TTC549 (cell line): ENCODE data around the gene ST6GAL1.

Experiments used
- FAIRE-seq: peaks from 2 replicates; lab custom pipeline; 2012; peaks lifted over from hg19 to GRCh38; lab: Jason Lieb, UNC

ST6GAL1 gene

DNA sequence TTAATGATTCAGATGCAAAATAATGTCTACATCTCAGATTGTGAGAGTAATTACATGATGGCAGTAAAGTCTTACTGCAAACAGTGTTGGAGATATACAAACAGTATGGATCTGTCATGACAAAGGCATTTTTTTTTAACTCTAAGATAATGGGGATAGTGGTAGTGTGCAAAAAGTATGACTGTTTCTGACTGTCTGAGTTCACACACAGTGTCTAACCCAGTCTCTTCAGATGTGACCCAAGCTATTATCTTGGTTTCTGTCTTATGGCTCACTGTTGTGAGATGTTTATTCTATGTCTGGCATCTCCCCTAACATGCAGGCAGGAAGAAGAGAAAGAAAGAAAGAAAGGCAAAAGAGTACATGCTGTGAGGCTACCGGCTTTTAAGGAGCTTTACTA, 191.9 kb downstream of the ST6GAL1 start:
- FAIRE-seq = no peak

DNA sequence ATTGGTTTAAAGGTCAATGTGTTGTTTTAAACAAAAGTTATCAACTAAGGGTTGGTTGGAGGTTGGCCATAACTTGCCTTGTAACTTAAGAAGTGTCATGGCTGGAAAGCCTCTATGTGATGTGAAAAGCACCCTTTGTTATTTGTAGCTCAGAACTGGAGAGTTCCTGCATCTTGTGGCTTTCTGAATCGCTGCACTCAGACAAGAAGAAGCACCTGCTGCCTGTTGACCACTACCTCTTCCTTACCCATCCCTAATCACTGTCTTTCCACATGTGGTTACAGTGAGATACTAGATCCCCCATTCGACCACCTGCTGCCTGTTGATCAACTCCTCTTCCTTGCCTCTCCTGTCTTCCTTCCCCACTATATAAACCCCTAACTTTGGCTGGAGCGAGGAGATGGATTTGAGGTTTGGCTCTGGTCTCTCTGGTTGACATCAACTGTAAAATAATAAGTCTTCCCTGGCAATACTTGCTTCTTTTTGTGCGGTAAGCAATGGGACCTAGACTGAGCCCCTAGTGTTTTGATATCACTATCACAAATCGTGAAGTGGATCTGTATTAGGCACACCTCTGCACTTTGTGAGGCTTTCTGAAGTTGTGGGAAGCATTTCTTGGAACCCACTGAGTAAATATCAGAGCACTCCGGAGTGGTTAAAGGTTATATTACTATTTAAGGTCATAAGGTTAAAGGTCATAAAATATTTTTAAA, 195.1 kb downstream of the ST6GAL1 start:
- FAIRE-seq = no peak
